Measurements from ENCODE around the gene ANKS1A. TPM values are rescaled to one million over a fixed set of nuclear protein-coding genes. Genes with fewer than 3 reads are reported as not detected.

The ANKS1A gene
- total RNA-seq, 3 donors from 2014 or later (not counting 1 experiment from before 2014, with no cell fraction given), result 10.4 to 11.5 (median 10.9) TPM

DNA sequence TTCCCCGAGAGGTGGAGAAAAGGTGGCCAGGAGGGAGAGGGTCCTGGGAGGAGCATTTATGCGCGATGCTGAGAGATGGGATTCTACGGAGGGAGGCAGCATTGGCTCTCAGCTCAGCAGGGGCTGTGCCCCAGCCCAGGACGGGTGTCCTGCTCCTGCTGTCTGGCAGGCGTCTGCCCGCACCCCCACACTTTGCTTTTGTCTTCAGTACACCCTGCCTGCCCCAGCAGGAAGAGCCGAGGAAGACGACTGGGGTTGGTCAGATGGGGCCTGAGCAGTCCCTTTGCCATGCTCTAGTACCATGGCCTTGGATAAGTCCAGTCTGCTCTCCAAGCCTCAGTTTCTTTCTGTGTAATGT lies 183.6 kb downstream of the ANKS1A start:
- ATAC-seq (no peak), DNase-seq (no peak)
- Histone ChIP-seq H3K9me3 (ENCODE audit: control insufficient read depth, insufficient read depth, low read length) (no peaks in the 10 kb centered on the region), H3K36me3 (ENCODE audit: control insufficient read depth, insufficient read depth, low read length) (no peaks in the 10 kb centered on the region), H3K4me1 (ENCODE audit: control insufficient read depth, insufficient read depth, low read length) (no peaks in the 10 kb centered on the region), H3K4me3 (ENCODE audit: low read length) (no peak overlapping the region), H3K27ac (ENCODE audit: low read length) (no peak overlapping the region), H3K27me3 (ENCODE audit: control insufficient read depth, insufficient read depth, low read length) (no peaks in the 10 kb centered on the region)
- H3K27ac Mint-ChIP-seq, result no peak overlapping the region
- peaks cover 7 to 10% of the 10 kb centered on the region in 2 donors for H3K4me1 Mint-ChIP-seq
- H3K4me3 Mint-ChIP-seq, result no peak overlapping the region
- no peaks in the 10 kb centered on the region for H3K27me3 Mint-ChIP-seq (ENCODE audit: low read depth in 2 of 2)
- H3K36me3 Mint-ChIP-seq, result no peaks in the 10 kb centered on the region
- intact Hi-C loops (cut with micrococcal nuclease), result no loop called here
- WGBS (ENCODE audit: insufficient coverage), result 98% methylated on average over 9 of the region's 9 CpGs
- H3K9me3 Mint-ChIP-seq, result no peaks in the 10 kb centered on the region
- no peak for TF ChIP-seq CTCF (IDR thresholded peaks at IDR 0.05)

- no peaks in the 10 kb centered on the region for H3K27me3 ChIP-seq (ENCODE audit: control insufficient read depth, insufficient read depth, low read length)
- H3K4me1 ChIP-seq (ENCODE audit: control insufficient read depth, insufficient read depth, low read length), result no peaks in the 10 kb centered on the region
- no peak overlapping the region for H3K4me3 ChIP-seq (ENCODE audit: low read length)
- intact Hi-C loops (cut with micrococcal nuclease), result no loop called here
- no peak overlapping the region for H3K4me3 Mint-ChIP-seq
- H3K27ac ChIP-seq (ENCODE audit: low read length), result no peak overlapping the region
- no peaks in the 10 kb centered on the region for H3K27me3 Mint-ChIP-seq (ENCODE audit: low read depth in 2 of 2)
- TF ChIP-seq CTCF (IDR thresholded peaks at IDR 0.05), result no peak
- H3K36me3 Mint-ChIP-seq, result no peaks in the 10 kb centered on the region
- H3K9me3 ChIP-seq (ENCODE audit: control insufficient read depth, insufficient read depth, low read length), result no peaks in the 10 kb centered on the region
- no peak for DNase-seq
- H3K9me3 Mint-ChIP-seq, result no peaks in the 10 kb centered on the region
- no peak overlapping the region for H3K27ac Mint-ChIP-seq
- H3K4me1 Mint-ChIP-seq, result peaks cover 7 to 10% of the 10 kb centered on the region in 2 donors
- WGBS (ENCODE audit: insufficient coverage), result over 99% methylated on average over 10 of the region's 10 CpGs
- no peaks in the 10 kb centered on the region for H3K36me3 ChIP-seq (ENCODE audit: control insufficient read depth, insufficient read depth, low read length)
- no peak for ATAC-seq
Measured at GRCh38 chr6:35073211-35073610, 184.2 kb downstream of the ANKS1A start.

DNA sequence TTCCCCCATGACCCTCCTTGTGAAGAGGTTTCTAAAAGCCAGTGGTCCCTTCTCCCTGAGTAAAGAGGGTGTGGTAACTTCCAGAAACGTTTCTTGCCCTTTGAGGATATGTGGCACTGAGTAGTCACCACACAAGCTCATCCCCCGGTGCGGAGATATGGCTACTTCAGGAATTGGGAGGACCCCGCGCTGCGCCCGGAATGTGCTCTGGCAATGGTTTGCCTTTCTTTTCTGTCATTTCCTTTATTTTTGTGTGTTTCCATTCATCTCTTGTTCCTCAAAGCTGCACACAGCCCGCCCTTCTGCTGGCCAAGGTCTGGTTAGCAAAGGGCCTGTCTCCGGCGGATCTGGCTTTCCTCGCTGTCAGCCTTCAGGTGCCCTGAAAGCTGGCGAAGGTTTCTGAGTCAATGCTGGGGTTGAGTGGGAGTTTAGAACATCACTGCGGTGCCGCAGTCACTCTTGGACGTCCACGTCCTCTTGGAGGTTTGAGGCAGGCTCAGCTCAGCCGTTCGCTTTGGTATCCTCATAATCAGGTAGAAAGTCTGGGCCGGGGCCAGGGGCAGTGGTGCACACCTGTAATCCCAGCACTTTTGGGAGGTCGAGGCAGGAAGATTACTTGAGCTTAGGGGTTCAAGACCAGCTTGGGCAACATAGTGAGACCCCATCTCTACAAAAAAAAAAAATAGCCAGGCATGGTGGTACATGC lies 184.9 kb downstream of the ANKS1A start:
- TF ChIP-seq CTCF (IDR thresholded peaks at IDR 0.05), result no peak
- peaks cover 7 to 10% of the 10 kb centered on the region in 2 donors for H3K4me1 Mint-ChIP-seq
- H3K27ac Mint-ChIP-seq, result no peak overlapping the region
- H3K9me3 ChIP-seq (ENCODE audit: control insufficient read depth, insufficient read depth, low read length), result no peaks in the 10 kb centered on the region
- no peaks in the 10 kb centered on the region for H3K36me3 Mint-ChIP-seq
- 96% methylated on average over 20 of the region's 20 CpGs for WGBS (ENCODE audit: insufficient coverage)
- H3K4me1 ChIP-seq (ENCODE audit: control insufficient read depth, insufficient read depth, low read length), result no peaks in the 10 kb centered on the region
- H3K36me3 ChIP-seq (ENCODE audit: control insufficient read depth, insufficient read depth, low read length), result peaks cover 5% of the 10 kb centered on the region
- H3K27ac ChIP-seq (ENCODE audit: low read length), result no peak overlapping the region
- intact Hi-C loops (cut with micrococcal nuclease), result no loop called here
- no peak overlapping the region for H3K4me3 ChIP-seq (ENCODE audit: low read length)
- ATAC-seq, result no peak
- no peaks in the 10 kb centered on the region for H3K27me3 ChIP-seq (ENCODE audit: control insufficient read depth, insufficient read depth, low read length)
- H3K4me3 Mint-ChIP-seq, result no peak overlapping the region
- no peak for DNase-seq
- H3K27me3 Mint-ChIP-seq (ENCODE audit: low read depth in 2 of 2), result no peaks in the 10 kb centered on the region
- H3K9me3 Mint-ChIP-seq, result no peaks in the 10 kb centered on the region

All from natural killer cell (primary cell).